HCT116 (cell line): ENCODE results near the gene C4orf50. TPM values are rescaled to one million over a fixed set of nuclear protein-coding genes. Genes with fewer than 3 reads are reported as not detected.
"Not testable (repeated sequence)": the region's sequence is repeated elsewhere in the genome, so short reads cannot be mapped to it uniquely, and the experiment has no call there.

ENCODE experiments used
- ATAC-seq: fragments of 200-7000 bp; cut with Tn5 transposase; 2 replicates; pipeline ENCODE4 v1.9.1; 2020; ENCODE audit warnings: mild to moderate bottlenecking, moderate library complexity
- BruUV-seq: library from RNA; stranded (reverse); fragments of 400-500 nt; replicated peaks from 2 replicates; lab custom pipeline; 2021; lab: Mats Ljungman, UMichigan
- CTCF ChIA-PET: fragments of 300-600 bp; sonication (Branson Sonifier 250); formaldehyde crosslinking; loops from one replicate; lab custom pipeline; 2021; ENCODE audit warnings: antibody characterized with exemption; lab: Charles Lee
- POLR2A ChIA-PET: fragments of 300-600, 350-600 bp; sonication (Branson Sonifier 250); formaldehyde crosslinking; loops from one replicate; lab custom pipeline; 2021; ENCODE audit warnings: antibody characterized with exemption; lab: Charles Lee
- RAD21 ChIA-PET, 2 experiments: fragments of 300-600 bp; sonication (Branson Sonifier 250); formaldehyde crosslinking; loops; one replicate each; lab custom pipeline; 2023; ENCODE audit warnings: low total read pairs in 2 of 2; ENCODE audit not compliant: uncharacterized antibody in 2 of 2, unreplicated experiment in 2 of 2, low non-redundant PET in 1 of 2; lab: Charles Lee
- DNase-seq: peaks from one replicate; pipeline ENCODE4 v3.0.0-alpha.2; 2010; ENCODE audit warnings: low read depth, low spot score
- H2AFZ ChIP-seq: fragments of 200-600 bp; shearing (Covaris generic), sonication (generic); 2 replicates; pipeline ENCODE4 v1.6.1; 2017; ENCODE audit warnings: low read depth, mixed run types, mixed read lengths, antibody characterized with exemption, low read length; ENCODE audit not compliant: poor library complexity, severe bottlenecking
- H3K27ac ChIP-seq: 2 replicates; pipeline ENCODE4 v1.5.1; 2012; ENCODE audit warnings: low read depth, low read length
- H3K27me3 ChIP-seq: fragments of 200-600 bp; sonication (generic); 2 replicates; pipeline ENCODE4 v1.6.1; 2016; ENCODE audit warnings: mixed run types, low read length, mixed read lengths; ENCODE audit not compliant: insufficient read depth
- H3K36me3 ChIP-seq, 2 experiments: fragments of 200-500 bp in 1 of 2; fragments of 200-600 bp in 1 of 2; sonication (Bioruptor generic) in 1 of 2; sonication (generic) in 1 of 2; 2 replicates each; pipeline versions ENCODE4 v1.5.1 to v1.6.1; 2014 to 2016; ENCODE audit warnings: low read length in 2 of 2, inconsistent platforms in 1 of 2, mixed read lengths in 1 of 2, mixed run types in 1 of 2; ENCODE audit not compliant: insufficient read depth in 2 of 2, control insufficient read depth in 1 of 2
- H3K4me1 ChIP-seq, 2 experiments: fragments of 200-600 bp in 1 of 2; sonication (generic) in 1 of 2; 2 replicates each; pipeline versions ENCODE4 v1.5.1 to v1.6.1; 2012 to 2017; ENCODE audit warnings: low read length in 2 of 2, inconsistent platforms in 1 of 2, mild to moderate bottlenecking in 1 of 2, mixed read lengths in 1 of 2, mixed run types in 1 of 2, moderate library complexity in 1 of 2; ENCODE audit not compliant: insufficient read depth in 2 of 2, control insufficient read depth in 1 of 2
- H3K4me2 ChIP-seq: fragments of 200-600 bp; sonication (generic); 2 replicates; pipeline ENCODE4 v1.6.1; 2017; ENCODE audit warnings: mixed run types, low read length, mixed read lengths
- H3K4me3 ChIP-seq, 2 experiments: fragments of 200-600 bp in 1 of 2; sonication (generic) in 1 of 2; replicated peaks in 1 of 2; 2 replicates each; pipeline ENCODE4 v1.5.1; 2011 to 2016; ENCODE audit warnings: low read length in 2 of 2, control low read depth in 1 of 2, low read depth in 1 of 2, mild to moderate bottlenecking in 1 of 2, mixed read lengths in 1 of 2, mixed run types in 1 of 2
- H3K79me2 ChIP-seq: fragments of 200-600 bp; sonication (generic); 2 replicates; pipeline ENCODE4 v1.6.1; 2017; ENCODE audit warnings: mild to moderate bottlenecking, mixed run types, low read length, moderate library complexity, mixed read lengths; ENCODE audit not compliant: insufficient read depth
- H3K9ac ChIP-seq: fragments of 200-600 bp; sonication (generic); 2 replicates; pipeline ENCODE4 v1.6.1; 2016; ENCODE audit warnings: low read length, mixed read lengths
- H3K9me2 ChIP-seq: fragments of 200-600 bp; sonication (generic), shearing (Covaris generic); 2 replicates; pipeline ENCODE4 v1.6.1; 2017; ENCODE audit warnings: mixed run types, mild to moderate bottlenecking, moderate library complexity; ENCODE audit not compliant: insufficient read depth
- H3K9me3 ChIP-seq, 2 experiments: fragments of 200-500 bp in 1 of 2; fragments of 200-600 bp in 1 of 2; sonication (Bioruptor generic) in 1 of 2; sonication (generic) in 1 of 2; 2 replicates each; pipeline ENCODE4 v1.6.1; 2014 to 2017; ENCODE audit warnings: low read length in 2 of 2, mixed read lengths in 2 of 2, inconsistent platforms in 1 of 2, low read depth in 1 of 2, mild to moderate bottlenecking in 1 of 2, mixed run types in 1 of 2, moderate library complexity in 1 of 2; ENCODE audit not compliant: control insufficient read depth in 1 of 2, insufficient read depth in 1 of 2
- H4K20me1 ChIP-seq: fragments of 200-600 bp; sonication (generic), shearing (Covaris generic); 2 replicates; pipeline ENCODE4 v1.6.1; 2017; ENCODE audit warnings: mixed run types, mild to moderate bottlenecking, moderate library complexity; ENCODE audit not compliant: insufficient read depth
- JUND ChIP-seq: IDR thresholded peaks from 2 replicates; pipeline ENCODE4 v1.6.1; 2012
- intact Hi-C: fragments of 100-400 bp; cut with micrococcal nuclease; formaldehyde crosslinking; loops from 2 replicates; pipeline ENCODE4 v1.10.0; 2022
- total RNA-seq: library from RNA; stranded (reverse); gene quantifications from one replicate; pipeline ENCODE4 v1.2.1, GENCODE V29; 2021; ENCODE audit not compliant: unreplicated experiment
- TF ChIP-seq, protein P1 (sequence below): IDR thresholded peaks from 2 replicates; pipeline ENCODE4 v1.6.1; 2012; ENCODE audit warnings: low read depth
- TF ChIP-seq, protein P2 (sequence below): IDR thresholded peaks from 2 replicates; pipeline ENCODE4 v1.6.1; 2012

C4orf50 gene
- total RNA-seq, 1 experiment from 2014 or later: not detected

DNA sequence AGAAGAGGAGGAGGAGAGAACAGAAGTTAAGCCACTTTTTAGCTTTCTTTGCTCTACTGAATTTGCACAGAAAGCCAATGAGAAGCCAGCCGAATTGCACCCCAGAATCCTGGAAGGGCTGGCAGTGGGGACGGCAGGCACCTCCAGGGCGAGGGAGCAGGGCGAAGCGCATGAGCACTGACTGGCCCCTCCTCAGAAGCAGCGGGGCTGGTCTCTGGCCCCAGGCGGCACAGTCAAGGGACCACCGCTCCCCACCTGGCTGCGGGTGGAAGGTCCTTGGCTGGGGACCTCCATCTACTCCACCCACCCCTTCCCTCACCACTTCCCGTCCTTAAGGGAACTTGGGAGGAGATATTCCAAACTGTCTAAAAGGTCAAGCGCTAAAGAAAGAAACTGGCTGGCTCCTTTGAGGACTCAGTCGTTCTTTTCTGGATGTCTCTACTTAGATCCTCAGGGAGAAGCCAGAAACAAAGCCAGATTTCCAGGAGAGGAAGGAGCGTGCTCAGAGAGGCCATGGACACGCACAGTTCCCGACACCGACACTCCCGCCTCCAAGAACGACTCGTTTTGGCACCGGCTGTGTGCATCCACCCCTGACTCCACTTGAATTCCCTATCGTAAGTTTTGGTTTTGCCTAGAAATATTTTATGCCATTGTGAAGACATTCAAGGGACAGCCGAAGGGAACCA lies 65.8 kb downstream of the C4orf50 start (continued):
- TF ChIP-seq, protein P1, sequence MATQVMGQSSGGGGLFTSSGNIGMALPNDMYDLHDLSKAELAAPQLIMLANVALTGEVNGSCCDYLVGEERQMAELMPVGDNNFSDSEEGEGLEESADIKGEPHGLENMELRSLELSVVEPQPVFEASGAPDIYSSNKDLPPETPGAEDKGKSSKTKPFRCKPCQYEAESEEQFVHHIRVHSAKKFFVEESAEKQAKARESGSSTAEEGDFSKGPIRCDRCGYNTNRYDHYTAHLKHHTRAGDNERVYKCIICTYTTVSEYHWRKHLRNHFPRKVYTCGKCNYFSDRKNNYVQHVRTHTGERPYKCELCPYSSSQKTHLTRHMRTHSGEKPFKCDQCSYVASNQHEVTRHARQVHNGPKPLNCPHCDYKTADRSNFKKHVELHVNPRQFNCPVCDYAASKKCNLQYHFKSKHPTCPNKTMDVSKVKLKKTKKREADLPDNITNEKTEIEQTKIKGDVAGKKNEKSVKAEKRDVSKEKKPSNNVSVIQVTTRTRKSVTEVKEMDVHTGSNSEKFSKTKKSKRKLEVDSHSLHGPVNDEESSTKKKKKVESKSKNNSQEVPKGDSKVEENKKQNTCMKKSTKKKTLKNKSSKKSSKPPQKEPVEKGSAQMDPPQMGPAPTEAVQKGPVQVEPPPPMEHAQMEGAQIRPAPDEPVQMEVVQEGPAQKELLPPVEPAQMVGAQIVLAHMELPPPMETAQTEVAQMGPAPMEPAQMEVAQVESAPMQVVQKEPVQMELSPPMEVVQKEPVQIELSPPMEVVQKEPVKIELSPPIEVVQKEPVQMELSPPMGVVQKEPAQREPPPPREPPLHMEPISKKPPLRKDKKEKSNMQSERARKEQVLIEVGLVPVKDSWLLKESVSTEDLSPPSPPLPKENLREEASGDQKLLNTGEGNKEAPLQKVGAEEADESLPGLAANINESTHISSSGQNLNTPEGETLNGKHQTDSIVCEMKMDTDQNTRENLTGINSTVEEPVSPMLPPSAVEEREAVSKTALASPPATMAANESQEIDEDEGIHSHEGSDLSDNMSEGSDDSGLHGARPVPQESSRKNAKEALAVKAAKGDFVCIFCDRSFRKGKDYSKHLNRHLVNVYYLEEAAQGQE: no peak
- TF ChIP-seq JUND: no peak
- TF ChIP-seq, protein P2, sequence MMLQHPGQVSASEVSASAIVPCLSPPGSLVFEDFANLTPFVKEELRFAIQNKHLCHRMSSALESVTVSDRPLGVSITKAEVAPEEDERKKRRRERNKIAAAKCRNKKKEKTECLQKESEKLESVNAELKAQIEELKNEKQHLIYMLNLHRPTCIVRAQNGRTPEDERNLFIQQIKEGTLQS: no peak

DNA sequence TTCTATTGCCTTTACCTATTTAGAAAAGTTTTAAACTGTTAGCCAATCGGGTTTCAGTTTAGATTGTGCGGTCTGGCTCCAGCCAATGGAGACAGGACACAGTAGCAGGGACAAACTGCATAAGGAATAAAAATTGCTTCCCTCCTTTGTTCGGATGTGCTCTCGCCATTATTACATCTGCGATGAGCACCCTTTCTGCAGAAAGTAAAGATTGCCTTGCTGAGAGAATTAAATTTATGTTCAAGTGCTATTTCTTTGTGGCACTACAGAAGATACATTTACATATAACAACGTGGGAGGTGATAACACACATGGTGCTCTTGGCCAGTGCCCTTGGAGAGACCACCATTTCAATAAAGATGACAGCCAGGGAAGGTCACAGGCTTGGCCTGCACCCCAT lies 71.6 kb downstream of the C4orf50 start:
- POLR2A ChIA-PET, RAD21 ChIA-PET, H3K4me3 ChIP-seq, H3K9ac ChIP-seq, H3K36me3 ChIP-seq, H2AFZ ChIP-seq, CTCF ChIA-PET, BruUV-seq, H3K4me2 ChIP-seq, intact Hi-C loops, DNase-seq, H3K9me3 ChIP-seq, H3K27ac ChIP-seq, H3K4me1 ChIP-seq, H4K20me1 ChIP-seq, H3K79me2 ChIP-seq, ATAC-seq, H3K9me2 ChIP-seq: not testable (repeated sequence)
- peaks cover 29% of the 10 kb centered on the region for H3K27me3 ChIP-seq
